GM19324 (cell line): ENCODE data around the gene PARVG.

ENCODE experiments used
- ATAC-seq: cut with Tn5 transposase; IDR thresholded peaks from one replicate; pipeline ENCODE4 v1.9.1; 2021; ENCODE audit warnings: mild to moderate bottlenecking, moderate library complexity; ENCODE audit not compliant: unreplicated experiment, low FRiP score

The PARVG gene

GRCh38 chr22:44207981-44208317, 27.2 kb downstream of the PARVG start:
- ATAC-seq = no peak

GRCh38 chr22:44209343-44209742, 28.6 kb downstream of the PARVG start:
- ATAC-seq = no peak

DNA sequence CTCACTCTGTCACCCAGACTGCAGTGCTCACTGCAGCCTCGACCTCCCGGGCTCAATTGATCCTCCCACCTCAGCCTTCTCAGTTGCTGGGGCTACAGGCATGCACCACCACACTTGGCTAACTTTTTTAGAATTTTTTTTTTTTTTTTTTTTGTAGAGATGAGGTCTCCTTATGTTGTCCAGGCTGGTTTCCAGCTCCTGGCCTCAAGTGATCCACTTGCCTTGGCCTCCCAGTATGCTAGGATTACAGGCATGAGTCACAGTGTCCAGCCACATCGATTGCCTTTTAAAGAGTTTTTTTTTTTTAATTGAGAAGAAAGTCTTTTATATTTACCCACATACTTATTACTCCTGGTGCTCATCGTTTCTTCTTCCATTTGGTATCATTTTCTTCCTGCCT, 30.0 kb downstream of the PARVG start:
- ATAC-seq = no peak

DNA sequence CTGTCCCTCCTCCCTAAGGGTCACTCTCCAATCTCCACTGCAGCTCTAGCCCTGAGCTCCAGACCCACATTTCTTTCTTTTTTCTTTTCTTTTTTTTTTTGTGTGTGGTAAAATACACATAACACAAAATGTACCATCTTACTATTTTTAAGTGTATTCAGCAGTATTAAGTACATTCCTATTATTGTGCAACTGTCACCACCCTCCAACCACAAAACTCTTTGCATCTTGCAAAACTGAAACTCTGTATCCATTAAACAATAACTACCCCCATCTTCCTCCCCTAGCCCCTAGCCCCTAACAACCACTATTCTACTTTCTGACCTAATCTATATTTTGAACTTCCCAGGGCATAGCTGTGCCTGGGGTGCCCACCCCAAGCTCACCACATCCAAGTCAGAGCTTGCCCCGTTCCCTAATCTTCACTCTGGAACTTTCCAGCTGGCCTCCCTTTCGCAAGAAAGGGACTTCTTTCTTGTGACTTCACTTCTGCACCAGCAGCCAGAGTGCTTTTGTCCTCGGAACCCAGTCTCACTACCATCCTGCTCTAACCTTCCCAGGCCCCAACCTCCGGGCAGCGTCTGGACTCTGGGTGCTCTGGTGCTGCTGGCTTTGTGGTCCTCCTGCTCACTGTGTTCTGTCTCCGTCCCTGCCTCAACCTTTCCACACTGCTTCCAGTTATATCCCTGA, 30.7 kb downstream of the PARVG start:
- no peak for ATAC-seq

GRCh38 chr22:44211946-44212930, 31.5 kb downstream of the PARVG start:
- ATAC-seq = no peak

DNA sequence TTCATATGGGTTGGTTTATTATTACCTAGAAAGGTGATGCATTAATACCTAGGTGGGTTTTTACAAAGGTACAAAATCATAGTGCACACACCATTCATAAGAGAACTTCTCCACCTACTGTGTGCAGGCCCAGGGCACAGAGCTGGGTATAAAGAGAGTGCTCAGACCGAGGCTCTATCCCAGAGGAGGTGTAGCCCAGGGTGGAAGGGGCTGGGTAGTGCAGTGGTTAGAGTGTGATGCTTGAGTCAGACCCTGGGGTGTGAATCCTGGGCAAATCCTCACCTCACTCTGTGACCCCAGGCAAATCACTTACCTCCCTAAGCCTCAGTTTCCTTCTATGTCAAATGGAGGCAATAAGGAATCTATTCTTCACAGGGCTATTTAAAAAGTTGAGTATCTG, 32.2 kb downstream of the PARVG start:
- ATAC-seq = no peak

DNA sequence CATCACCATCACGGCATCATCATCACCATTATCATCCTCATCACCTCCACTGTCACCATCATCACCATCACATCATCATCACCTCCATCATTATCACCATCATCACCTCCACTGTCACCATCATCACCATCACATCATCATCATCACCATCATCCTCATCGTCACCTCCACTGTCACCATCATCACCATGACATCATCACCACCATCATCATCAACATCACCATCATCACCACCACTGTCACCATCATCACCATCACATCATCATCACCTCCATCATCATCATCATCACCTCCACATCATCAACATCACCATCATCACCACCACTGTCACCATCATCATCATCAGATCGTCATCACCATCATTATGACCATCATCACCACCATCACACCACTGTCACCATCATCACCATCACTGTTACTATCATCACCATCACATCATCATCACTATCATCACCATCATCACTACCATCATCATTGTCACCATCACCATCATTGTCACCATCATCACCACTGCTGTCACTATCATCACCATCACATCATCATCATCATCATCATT, 32.8 kb downstream of the PARVG start:
- no peak for ATAC-seq

- ATAC-seq = no peak
These were observed 33.5 kb downstream of the PARVG start for GRCh38 chr22:44214187-44214586.

DNA sequence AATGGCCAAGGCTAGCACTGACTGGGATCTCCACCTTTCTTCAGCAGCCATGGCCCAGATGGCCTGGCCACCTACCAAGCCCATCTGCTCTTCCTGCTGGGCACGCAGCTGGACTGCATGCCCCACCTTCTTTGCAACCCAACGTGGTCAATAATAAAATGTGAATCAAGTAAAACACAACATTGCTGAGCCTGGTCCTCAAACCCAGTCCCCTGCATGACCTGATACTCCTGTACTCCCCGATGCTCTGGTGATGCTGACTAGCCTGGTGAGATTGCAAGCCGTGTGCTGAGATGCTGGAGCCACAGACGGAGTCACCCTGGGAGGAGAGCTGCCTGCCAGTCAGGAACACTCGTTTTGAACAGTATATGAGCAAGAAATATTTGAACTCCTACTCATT, 34.0 kb downstream of the PARVG start:
- ATAC-seq = no peak

DNA sequence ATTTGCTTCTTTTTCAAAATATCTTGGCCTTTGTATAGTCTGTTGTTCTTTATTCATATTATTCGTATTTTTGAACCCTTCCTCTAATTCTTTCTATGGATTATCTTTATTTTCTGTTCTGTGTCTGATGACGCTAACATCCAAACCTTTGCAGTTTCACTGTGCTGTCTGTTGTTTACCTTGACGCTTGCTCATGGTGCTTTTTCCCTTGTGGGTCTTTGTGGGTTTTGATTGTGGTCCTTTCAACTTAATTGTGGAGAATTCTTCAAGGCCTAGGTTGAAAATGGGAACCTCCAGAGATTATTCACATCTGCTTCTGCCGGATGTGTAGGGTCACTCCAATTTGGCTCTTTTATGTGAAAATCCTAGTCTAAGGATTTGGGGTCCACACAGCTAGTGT, 34.6 kb downstream of the PARVG start:
- ATAC-seq = no peak

DNA sequence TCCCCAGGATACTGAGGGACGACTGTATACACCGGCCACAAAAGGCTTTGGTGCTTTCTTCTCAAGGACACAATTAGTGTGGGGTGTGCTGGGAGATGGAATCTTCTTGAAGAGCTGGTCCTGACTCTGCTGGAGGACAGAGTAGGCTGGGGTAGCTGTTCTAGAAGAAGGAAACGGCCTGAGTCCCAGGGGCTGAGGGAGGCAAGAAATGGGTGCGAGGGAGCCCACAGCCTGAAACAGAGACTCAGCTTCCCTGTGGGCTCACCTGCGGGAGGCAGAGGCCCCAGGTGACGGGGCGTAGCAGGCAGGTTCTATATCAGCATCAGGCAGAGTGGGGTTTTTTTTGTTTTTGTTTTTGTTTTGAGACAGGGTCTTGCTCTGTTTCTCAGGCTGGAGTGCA, 36.6 kb downstream of the PARVG start:
- ATAC-seq = no peak

GRCh38 chr22:44218071-44218470, 37.3 kb downstream of the PARVG start:
- no peak for ATAC-seq

DNA sequence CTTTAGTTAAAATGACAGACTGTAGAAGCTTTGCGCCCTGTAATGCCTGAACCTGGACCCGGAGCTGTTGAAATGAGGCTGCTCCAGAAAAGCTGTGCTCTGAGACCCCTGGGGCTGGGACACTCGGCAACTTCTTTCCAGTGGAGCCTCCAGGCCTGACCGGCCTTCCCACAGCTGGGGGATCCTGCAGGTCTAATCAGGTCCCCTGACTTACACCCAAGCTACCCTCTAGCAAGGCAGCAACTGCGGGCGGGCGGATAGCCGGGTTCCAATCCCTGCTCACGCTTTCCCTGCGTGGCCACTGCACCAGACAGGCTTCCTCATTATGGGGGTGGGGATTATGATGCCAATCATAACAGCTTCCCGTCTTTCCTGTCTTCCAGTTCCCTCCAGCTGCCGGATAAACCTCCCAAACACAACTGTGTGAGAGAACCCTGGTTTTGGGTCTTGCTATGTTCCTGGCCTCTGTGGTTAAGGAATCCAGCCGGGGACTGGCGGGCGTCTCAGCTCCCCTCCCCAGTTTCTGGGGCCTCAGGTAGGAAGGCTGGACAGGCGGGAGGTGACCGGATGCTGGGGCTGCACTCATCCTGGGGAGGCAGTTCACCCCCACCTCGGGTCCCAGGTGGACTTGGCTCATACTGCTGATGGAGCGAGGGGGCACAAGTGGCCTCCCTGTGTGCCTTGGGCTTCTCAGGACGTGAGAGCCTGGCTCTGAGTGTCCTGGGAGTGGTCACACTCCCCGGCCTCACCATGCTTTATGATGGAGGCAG, 38.6 kb downstream of the PARVG start:
- ATAC-seq = no peak

DNA sequence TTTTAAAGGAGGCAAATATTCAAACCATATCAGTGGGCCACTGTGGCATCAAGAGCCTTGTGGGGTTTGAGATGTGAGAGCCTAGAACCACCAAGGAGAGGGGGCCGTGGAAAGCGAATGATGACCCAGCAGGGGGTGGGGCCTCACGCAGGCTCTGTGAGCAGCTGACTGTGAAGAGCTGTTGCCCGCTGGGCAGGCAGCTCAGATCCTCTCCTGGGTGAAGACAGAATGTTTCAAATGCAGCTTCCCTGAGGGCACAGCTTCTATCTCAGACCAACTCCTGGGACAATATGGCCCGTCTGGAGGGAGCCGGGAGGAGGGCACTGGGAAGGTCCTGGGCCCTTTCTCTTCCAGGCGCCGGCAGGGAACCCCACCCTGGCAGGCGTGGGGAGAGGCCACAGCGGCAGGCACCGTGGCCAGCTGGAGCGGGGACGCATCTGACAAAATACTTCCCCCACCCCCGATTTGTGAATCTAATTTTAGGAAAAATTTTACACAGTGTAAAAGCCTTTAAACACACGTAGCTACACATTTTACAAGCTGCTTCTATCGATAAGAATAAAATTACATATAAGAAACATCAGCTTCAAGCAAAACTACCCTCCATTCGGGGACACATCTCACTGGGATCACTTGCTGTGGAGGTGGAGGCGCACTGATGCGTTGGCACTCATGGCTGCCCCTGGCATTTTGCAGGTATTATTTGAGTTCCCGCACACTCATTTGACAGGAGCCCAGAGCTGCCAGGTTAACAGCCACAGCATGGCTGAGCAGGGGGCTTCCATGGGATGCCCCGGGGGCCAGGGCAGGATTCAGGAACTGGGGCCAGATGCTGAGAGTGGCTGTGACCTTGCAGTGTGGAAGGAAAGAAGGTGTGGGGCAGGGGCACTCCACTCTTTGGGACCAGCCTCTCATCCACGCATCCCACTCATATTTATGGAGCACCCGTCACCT, 40.3 kb downstream of the PARVG start:
- ATAC-seq = no peak

GRCh38 chr22:44221710-44222475, 41.2 kb downstream of the PARVG start:
- ATAC-seq = no peak

DNA sequence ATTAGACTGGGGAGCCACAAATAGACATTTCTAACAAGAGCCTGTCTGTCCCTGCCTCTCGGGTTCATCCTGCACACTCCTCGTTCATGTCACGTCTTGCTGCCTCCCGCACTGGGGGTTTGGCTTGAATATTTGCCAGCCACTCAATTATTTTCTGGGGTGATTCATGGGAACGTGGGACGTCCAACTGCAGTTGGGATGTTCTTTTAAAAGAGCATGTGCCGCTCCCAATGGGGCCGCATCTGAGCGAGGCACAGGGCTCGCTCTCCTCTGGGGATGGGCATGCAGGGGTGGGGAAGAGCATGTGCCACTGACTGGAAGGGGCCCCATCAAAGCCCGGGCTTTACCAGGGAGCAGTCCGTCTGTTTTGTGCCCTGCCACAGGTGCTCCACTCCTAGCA, 43.4 kb downstream of the PARVG start:
- ATAC-seq = no peak

DNA sequence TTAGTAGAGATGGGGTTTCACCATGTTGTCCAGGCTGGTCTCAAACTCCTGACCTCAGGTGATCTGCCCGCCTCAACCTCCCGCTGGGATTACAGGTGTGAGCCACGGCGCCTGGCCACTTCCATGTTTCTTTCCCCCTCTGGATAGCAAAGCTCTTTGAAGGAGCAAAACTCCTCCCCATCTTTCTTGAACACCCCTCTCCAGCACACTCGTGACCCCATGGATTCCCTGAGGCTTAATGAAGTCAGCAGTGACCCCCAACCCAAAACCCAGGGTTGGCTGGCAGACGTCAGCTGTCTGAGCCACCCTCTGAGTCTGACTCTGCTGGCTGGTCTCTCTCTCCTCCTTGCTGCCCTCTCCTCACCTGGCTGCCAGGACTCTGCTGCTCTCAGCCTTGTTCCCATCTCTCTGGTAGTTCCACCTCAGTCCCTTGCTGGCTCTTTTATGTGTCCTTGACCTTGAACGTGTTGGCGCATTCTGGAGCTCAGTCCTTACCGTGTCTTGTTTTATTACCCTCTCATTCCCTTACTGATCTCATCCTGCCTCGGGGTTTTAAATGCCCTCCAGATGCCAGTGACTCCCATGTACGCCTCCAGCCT, 44.5 kb downstream of the PARVG start:
- no peak for ATAC-seq

DNA sequence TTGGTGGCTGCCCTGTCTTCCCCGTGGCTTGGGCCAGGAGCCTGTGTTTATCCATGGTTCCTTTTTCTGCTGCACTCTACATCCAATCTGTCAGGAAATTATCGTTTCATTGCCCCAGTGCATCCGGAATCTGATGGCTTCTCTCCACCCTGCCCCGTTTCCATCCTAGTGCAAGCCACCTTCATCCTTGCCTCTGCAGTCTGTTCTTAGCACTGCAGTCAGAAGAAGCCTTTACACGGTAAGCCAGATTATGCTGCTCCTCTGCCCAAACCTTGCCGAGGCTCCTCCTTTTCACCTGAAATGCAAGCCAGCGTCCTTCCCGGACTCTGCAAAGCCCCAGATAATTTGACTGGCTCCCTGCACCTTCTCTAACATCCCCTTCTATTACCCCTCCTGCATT, 45.1 kb downstream of the PARVG start:
- no peak for ATAC-seq

GRCh38 chr22:44229331-44229730, 48.6 kb downstream of the PARVG start:
- ATAC-seq = no peak
